EH (cell line): ENCODE measurements around the gene SGCE.

ENCODE experiments used
- DNase-seq: peaks from one replicate; pipeline ENCODE4 v3.0.0-alpha.2; 2015; ENCODE audit warnings: low read depth

SGCE gene

DNA sequence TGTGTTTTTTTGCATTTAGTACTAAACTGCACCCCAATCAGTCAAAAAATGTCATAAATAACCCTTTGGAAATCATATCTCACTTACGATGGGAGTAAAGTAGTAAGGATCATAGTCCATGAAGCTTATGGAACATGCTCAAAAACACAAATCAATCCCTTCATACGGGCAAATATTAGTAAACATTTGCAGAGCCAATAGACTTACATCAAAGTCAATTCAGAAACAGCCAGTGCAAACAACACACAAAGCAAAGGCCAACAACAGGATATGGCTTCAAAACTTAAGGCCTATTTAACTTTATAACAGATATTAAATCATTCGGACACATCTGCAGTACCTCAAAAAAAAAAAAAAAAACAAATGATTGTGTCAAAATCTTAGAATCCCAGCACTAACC is 32.1 kb downstream of the SGCE start:
- DNase-seq: no peak

DNA sequence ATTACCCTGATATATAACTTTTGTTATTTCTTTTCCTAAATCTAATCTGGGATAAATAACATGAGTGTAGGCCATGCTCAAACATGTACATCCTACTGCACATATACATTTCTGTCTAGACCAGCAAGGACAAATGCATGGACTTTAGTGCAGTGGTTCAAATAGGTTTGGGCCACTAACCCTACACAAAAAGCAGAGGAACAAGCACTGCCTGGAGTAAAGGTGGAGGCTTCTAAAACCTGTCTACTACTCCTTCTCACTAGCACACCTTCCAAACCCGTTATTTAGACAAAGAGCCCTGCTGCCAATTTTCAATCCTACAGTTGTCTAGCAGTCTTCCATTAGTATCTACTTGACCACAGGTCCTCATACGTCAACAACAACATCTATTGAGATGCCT is 34.8 kb downstream of the SGCE start:
- DNase-seq: no peak

DNA sequence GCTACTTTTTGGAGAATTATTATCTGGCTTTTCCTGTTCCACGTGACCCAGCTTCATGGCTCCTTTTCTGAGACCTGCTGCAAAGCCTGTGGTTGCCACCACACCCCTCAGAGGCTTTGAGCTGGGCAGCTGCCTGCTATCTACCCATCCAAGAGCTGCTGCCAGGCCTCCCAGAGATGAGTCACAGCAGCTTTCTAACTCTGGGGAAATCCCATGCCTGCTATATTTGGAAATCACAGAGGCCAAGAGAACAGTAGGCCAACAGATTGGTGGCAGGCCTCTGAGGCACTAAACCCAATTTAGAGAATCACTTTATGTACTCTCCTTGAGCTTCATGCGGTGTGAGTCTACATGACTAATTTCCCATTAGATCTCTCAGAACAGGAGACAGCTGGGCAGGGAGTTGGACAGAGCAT is 35.2 kb downstream of the SGCE start:
- DNase-seq: peak; percentile 95

DNA sequence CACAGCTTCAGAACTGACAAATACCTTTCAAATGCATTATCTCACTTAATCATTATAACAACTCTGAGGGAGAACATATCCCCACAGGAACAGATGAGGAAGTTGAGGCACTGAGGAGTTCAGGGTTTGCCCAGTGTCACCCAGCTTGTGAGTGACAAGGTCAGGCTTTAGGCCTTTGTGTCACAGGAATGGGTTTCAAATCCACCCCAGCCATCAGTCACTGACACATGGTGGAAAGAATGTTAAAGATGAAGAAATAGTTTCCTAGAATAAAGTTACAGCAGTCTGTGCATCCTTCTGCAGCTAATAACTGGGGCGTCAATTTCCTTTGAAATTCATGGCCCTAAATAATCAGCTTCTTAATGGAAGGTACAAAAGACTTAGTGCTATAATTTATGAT is 37.8 kb downstream of the SGCE start:
- DNase-seq: peak; percentile 15

DNA sequence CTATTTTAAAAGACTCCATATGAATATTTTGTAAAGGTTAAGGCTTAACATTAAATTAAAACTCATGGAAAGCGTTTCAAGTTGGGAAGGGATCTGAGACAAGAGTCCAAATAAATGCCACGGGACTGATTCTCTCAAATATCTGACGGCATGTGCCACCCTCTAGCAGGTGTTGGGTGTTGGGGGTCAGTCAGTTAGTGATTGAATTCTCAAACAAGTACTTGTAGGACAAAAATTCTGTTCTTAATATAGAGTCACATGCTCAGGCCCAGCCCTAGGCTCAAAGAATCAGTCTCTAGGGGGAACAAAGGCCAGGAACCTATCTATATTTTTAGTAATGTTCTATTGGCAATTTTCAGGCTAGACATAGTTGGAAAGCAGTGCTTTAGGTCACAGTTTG is 39.1 kb downstream of the SGCE start:
- DNase-seq: no peak

DNA sequence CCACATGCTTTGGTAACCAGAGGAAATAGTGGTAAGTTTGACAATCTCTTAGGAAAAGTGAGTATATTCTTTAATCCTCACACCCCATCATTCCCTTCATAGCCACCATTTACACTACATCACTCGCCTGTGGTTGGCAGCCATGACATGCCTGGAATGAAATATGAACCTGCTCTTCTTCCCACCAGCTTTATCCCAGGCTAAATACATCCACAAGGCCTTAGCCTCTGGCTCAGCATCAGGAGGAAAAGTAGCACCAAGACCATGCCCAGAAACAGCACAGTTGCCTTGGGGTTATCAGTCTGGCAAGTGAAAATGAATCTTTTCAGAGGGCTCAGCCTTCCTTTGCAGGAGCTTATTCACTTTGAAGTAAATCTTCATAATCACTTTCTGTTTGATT is 40.3 kb downstream of the SGCE start:
- DNase-seq: no peak

DNA sequence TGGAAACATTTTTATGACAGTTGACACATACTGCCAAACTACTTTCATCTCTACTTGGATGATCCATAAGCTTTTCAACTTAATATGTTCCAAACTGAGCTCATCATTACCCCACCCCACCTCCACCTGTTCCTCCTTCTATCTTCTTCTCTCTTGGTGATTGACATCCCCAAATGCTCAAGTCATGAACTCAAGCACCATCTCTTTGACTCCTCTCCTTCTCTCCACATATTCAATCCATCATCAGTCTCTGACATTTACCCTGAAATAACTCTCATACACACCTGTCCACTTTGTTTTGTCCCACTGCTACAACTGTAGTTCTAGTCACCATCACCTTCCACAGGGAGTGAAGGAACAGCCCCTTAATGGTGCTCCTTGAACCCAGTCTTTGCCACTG is 43.3 kb downstream of the SGCE start:
- DNase-seq: no peak

DNA sequence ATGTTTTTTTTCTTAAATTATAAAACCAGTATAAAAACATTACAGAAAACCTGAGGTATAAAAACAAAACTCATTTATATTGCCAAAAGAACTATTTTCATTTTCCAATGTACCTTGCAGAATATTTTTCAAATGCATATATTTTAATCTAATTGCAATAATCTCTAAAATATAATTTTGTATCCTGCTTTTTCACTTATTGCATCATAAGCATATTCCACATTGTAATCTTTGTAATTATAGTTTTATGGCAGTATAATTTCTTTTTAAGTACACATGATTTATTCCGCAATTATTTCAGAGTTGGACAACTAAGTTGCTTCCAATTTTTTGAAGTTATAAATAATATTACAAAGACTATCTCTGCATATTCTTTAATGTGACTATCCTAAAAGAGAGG is 43.7 kb downstream of the SGCE start:
- DNase-seq: no peak

DNA sequence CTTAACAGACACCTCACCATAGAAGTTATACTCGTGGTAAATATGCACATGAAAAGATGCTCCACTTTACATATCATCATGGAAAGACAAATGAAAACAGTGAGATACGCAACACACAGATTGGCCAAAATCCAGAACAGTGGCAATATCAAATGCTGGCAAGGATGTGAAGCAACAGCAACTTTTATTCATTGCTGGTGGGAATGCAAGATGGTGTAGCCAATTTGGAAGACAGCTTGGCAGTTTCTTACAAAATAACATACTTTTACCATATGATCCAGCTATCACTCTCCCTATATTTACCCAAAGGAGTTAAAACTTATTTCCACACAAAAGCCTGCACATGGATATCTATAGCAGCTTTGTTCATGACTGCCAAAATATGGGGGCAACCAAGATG is 46.4 kb downstream of the SGCE start:
- DNase-seq: no peak

DNA sequence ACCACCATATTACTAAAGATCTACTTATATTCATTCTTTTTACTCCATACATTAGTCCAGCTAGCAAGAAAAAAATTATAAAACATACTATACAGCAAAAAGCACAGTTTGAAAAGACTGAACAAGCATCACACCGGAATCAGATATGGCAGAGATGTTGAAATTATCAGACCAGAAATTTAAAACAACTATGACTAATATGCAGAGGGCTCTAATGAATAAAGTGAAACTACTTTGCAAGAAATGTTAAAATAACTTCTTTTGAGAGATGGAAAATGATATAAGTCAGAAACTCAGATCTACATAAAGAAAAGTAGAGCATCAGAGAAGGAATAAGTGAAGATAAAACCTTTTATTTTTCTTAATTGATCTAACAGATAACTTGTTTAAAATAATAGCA is 50.9 kb downstream of the SGCE start:
- DNase-seq: no peak

DNA sequence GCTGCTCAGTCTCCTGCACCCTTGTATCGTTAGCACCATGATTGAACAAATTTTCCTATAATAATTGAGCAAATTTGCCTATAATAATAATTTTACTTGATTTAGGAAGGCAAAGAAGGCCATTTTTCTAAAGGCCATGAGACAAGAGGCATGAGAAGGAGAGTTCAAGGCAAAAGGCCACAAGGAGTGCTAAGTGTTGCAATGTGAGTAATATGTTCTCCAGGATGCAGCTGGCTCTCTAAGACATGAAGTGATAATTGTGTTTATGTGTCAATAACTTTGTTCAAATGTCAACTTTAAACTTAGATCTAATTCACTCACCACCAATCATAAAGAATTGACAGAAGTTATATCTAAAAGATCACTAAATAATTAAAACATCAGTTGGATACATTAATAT is 53.8 kb downstream of the SGCE start:
- DNase-seq: no peak

DNA sequence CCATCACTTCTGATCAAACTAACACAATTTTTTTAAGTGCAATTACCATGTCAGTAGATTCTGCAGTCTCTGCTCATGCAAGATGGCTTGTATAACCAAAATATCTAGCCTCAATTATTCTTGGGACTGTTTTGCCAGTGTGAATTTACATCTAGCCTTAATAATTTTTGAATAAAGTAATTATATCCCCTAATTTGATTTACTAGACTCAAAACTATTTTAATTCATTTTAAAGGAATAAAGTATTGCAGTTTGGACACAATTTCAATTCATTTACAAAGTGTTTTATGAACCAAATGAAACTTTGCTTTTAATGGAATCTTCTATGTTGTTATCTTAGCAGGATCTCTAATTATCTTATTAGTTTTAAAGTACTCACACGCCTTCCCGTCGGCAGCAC is 55.7 kb downstream of the SGCE start:
- DNase-seq: no peak

DNA sequence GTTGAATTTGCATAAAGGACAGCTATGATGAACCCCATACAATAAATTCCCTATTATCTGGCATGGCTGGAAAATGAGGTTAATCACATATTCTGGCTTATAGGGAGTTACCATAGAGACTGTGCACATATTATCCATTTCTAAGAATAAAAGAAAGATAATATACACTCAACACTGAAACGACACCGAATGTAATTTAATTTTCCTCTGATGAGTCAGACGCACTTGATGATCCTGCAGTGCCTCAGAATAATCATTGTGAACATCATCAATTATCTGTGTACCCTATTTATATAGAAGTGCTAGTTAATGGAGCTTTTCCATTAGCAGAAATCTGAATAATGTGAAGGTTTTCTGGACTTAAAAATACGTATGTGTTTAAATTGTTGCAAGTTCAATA is 60.2 kb downstream of the SGCE start:
- DNase-seq: no peak

DNA sequence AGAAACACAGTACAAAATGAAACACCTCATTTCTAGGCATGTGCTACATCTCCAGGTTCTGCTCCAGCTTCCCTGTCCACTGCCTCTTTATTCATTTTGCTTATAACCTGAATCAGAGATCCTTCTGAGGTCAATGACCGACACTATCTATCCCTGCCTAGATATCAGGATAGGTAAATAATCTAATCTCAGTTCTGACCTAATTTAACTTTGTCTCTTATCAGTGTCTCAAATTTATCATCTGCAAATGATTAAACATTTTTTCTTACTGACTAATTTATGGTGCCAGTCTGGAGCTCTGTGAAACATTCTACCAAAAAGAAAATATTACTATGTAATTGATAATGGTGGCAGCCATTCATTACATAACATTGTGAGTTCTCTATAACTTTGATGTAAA is 61.1 kb downstream of the SGCE start:
- no peak for DNase-seq

DNA sequence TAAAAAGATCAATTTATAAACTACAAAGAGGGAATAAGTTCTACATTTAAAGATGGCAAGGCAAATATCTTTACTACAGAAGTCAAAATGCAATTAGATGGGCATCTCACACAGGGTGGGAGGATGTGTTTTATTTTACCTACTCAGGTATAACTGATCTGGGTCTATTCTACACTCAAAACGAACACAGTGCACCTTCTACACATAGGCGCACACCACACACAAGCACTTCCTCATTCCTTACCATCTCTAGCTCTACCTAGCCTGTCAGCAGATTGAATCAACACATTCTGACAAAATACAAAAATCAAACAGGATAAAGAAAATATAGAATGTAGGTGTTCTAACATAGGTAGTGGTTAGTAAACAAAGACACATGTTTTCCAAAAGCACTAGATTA is 64.8 kb downstream of the SGCE start:
- DNase-seq: no peak

DNA sequence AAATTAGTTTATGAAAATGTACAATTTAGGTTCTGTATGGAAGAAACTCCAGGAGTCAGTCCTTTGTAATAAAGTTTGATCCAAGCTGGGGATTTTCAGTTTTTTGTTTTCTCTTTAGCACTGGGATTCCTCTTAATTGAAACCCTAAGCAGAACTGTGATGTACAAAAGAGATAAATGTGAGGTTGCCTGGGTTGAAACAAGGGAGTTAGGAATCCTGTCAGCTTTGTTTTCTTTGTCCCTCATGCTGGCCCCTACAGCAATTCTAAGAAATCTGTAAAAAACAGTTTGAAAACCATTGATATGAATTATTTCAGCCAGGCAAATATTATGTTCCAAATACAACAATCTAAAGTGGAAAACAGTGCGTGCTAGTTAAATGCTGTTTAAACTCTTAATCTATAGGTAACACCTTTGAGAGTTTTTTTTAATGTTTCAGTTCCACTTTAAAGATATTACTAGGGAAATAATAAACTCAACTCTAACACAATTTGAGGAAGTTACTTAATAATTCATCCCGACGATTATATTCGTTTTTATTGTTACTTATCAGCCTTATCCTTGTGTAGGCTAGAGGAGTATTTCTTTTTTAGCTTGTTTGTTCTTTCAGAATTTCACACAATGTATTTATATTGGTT is 65.3 kb downstream of the SGCE start:
- DNase-seq: no peak

DNA sequence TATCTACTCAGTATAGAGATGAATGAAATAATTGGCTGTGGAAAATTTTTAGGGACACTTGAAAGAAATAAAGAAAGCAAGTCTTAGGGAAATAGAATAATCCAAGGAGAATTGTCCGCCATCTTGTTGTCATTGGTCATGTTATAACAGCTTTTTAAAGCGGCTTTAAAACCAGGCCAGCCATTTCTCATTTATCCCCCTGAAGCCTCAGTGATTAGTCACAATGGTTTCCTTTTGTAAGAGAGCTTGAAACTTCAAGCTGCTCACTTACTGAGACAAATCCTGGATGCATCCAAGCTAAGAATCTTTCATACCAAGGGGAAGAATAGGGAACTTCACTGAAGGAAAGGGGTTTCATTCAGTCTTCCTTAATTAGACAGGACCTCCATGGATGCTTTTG is 67.9 kb downstream of the SGCE start:
- no peak for DNase-seq

DNA sequence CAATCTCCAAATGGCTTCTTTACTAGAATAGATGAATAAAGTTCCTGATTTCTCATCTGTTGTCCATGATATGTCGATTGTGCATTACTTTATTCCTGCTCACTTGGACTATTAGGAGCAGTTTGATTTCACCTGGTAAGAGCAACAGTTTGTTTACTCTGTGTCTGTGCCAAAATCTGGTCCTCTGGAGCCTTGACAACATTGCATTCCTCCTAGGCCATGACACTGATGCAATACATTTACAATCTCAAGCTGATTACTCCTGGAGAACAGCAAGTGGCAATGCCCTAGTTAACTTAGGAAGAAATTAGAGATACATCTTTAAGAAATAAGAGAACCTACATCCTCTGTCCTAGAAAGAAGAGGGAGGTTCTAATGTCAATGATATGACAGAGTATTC is 71.8 kb downstream of the SGCE start:
- DNase-seq: peak; percentile 21

DNA sequence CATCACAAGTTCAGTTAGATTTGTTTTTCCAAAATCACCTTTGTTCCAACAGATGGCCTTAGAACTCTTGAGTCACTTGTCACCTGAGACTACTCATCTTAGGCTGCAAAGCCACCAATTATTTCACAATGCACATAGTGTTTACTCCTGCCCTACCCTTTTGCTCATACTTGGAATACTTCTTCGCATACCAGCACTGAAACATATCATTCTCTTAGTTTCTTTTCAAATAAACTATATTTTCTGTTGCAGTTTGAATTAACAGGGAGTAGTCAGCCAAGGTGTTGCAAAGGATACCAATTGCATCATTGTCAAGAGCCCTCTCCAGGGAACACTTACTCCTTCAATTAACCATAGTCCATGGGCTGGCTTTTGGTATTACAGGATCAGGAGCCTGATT is 75.3 kb downstream of the SGCE start:
- peak; percentile 44 for DNase-seq

DNA sequence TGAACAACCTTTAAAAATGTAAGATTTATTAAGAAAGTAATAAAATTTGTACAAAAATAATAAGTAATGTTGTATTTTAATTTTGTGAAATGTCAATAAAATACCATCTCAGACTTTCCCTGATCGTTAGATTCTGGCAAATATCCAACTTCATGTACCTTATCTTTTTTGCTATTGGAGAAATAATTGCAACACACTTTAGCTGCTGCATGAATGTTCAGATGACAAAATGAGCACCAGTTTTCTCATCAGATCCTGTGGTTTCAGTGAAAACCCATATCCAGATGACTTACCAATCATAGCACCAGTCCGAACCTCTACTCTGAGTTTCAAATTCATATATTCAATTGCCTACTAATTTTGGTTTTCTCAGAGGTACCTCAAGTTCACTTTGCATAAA is 76.5 kb downstream of the SGCE start:
- no peak for DNase-seq

DNA sequence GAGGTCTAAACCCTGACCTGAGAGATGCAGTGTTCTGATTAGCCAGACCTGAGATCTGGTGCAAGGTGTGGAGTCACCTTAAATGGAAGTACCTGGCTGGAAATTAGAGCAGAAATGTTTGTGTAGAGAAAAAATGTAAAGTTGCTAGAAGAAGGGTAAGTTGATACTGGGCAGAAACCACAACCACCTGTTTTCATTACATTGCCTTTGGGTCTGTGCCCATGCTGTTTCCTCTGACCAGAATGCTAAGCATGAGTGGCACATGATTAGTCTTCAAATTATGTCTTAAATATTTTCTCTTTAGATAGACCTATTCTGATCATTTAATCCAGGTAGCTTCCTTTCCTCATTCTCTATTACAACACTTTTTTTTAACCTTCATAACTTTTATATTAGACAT is 77.3 kb downstream of the SGCE start:
- DNase-seq: no peak

DNA sequence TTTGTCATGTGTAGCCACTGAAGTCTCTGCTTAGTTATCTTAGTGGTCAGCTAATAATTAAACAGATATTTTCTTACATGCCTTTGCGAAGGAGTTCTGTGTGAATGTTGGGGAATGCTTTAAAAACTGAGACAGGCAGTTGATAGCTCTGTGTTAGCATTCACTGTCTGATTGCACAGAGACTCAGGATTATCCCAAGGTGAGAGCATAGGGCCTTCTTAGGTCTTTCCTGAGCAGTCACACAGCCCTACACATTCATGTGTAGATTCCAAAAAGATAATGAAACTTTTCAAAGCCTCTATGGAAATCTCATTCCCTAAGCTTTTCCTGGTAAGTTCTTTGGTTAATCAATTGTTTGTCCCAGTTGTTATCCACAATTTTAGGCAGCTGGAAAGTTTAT is 78.6 kb downstream of the SGCE start:
- DNase-seq: no peak

DNA sequence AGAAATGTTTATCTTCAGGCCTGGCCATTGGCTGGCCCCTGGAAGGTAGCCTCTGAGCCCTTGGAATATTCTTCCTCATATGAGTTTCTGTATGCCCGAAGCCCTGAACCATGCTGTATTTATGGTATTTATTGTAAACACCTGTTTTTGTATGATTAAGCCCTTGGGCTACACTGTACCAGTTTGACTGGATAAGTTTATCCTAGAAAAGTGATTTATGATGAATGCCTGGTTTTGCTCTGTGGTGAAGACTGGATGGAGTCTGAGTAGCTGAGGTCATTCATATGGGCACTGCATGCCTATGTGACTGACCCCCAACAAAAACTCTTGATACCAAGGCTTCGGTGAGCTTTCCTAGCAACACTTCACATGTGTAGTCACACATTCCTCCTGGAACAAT is 79.6 kb downstream of the SGCE start:
- no peak for DNase-seq

DNA sequence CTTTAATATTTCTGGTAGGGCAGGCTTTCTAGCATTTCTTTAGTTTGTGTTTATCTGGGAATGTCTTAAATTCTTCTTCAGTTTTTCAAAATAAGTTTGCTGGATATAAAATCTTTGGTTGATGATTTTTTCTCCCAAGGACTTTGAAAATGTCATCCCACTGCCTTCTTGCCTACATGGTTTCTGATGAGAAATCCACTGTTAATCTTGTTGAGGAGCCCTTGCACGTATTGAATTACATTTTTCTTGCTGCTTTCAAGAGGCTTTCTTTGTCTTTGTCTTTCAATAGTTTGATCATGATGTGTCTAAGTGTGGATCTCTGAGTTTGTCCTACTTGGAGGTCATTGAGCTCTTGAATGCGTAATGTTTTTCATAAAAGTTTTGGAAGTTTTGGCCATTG is 80.3 kb downstream of the SGCE start:
- DNase-seq: no peak

DNA sequence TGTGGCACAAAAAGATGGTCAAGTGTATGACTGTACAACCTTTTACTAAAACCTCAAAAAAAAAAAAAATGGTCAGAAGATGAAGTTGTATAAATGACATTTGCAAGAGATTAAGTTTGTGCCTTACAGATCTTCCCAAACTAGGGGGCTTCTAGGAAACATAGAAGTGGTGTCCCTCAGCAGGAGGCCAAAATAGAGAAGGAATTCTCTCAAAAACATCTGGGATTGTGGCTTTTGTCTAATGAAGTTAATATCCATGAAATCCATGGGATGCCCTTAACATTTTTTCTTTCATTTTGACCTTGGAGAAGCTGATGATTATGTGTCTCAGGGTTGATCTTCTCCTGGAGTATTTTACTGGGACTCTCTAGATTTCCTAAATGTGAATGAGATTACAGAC is 84.1 kb downstream of the SGCE start:
- no peak for DNase-seq
